T-helper 1 cell treated with Interleukin-12 subunit alpha and Interleukin-12 subunit beta and Interleukin-4 antibody, amounts not matched to agents 30 ng/mL and 1 ng/mL, for 36 hours (primary cell): ENCODE measurements around the gene NBDY. TPM values are rescaled to one million over a fixed set of nuclear protein-coding genes. Genes with fewer than 3 reads are reported as not detected.

Source experiments
- intact Hi-C: fragments of 100-400 bp; cut with micrococcal nuclease; formaldehyde crosslinking; loops from one replicate; pipeline ENCODE4 v1.15.1; 2024
- total RNA-seq: library from RNA; stranded (reverse); gene quantifications from 2 replicates; pipeline ENCODE4 v1.2.3, GENCODE V29; 2022

Gene NBDY
- total RNA-seq, 1 donor from 2014 or later = 46.5 TPM

- intact Hi-C loops = no loop called here
Observed at GRCh38 chrX:56784666-56785065, 55.6 kb downstream of the NBDY start.

GRCh38 chrX:56785442-56785841 is 56.4 kb downstream of the NBDY start:
- intact Hi-C loops = no loop called here

GRCh38 chrX:56786889-56787733 is 58.1 kb downstream of the NBDY start:
- intact Hi-C loops = no loop called here

- intact Hi-C loops = no loop called here
Observed at GRCh38 chrX:56787734-56788152, 58.7 kb downstream of the NBDY start.

- intact Hi-C loops = no loop called here
Observed at GRCh38 chrX:56788229-56788628, 59.2 kb downstream of the NBDY start.

- intact Hi-C loops = loop anchor here (1.0 kb wide), 1 partner anchor 190 kb away; no protein-coding TSS in a partner anchor
Observed at GRCh38 chrX:56788717-56789122, 59.7 kb downstream of the NBDY start.

- intact Hi-C loops = loop anchor here (1.0 kb wide), 1 partner anchor 189 kb away; no protein-coding TSS in a partner anchor
Observed at GRCh38 chrX:56789518-56790070, 60.6 kb downstream of the NBDY start.

GRCh38 chrX:56790778-56791177 is 61.7 kb downstream of the NBDY start:
- intact Hi-C loops = no loop called here

- intact Hi-C loops = no loop called here
Observed at GRCh38 chrX:56791456-56791855, 62.4 kb downstream of the NBDY start.

- intact Hi-C loops = no loop called here
Observed at GRCh38 chrX:56792270-56793111, 63.4 kb downstream of the NBDY start.

- intact Hi-C loops = no loop called here
Observed at GRCh38 chrX:56793112-56793430, 64.0 kb downstream of the NBDY start.

- intact Hi-C loops = no loop called here
Observed at GRCh38 chrX:56793521-56794320, 64.7 kb downstream of the NBDY start.

GRCh38 chrX:56794404-56795230 is 65.6 kb downstream of the NBDY start:
- intact Hi-C loops = no loop called here

GRCh38 chrX:56795309-56795868 is 66.3 kb downstream of the NBDY start:
- intact Hi-C loops = no loop called here

- intact Hi-C loops = no loop called here
Observed at GRCh38 chrX:56796641-56797395, 67.8 kb downstream of the NBDY start.

GRCh38 chrX:56797574-56798338 is 68.7 kb downstream of the NBDY start:
- intact Hi-C loops = no loop called here

- intact Hi-C loops = no loop called here
Observed at GRCh38 chrX:56798339-56798711, 69.3 kb downstream of the NBDY start.
